Stomach (tissue), 9 donors: ENCODE data around the gene SUN5. TPM values are rescaled to one million over a fixed set of nuclear protein-coding genes. Genes with fewer than 3 reads are reported as not detected.
"Not testable (repeated sequence)": the region's sequence is repeated elsewhere in the genome, so short reads cannot be mapped to it uniquely, and the experiment has no call there.

Source experiments
- DNase-seq, 2 donors: peaks; one replicate each; pipeline versions ENCODE4 v3.0.0 to v3.0.0-alpha.2; 2013 to 2019
- H3K27ac ChIP-seq, 5 donors: fragments of 200-600 bp in 4 of 5; sonication (generic) in 4 of 5; one replicate each; pipeline ENCODE4 v1.5.1; 2013 to 2019; ENCODE audit warnings: mild to moderate bottlenecking in 1 of 5, moderate library complexity in 1 of 5
- H3K27me3 ChIP-seq, 3 donors: fragments of 200-600 bp; sonication (generic); one replicate each; pipeline ENCODE4 v1.5.1; 2017 to 2019; ENCODE audit warnings: mixed run types in 1 of 3
- H3K36me3 ChIP-seq, 4 donors: fragments of 200-600 bp; sonication (generic); 1 replicate in 3 of 4; 2 replicates in 1 of 4; pipeline ENCODE4 v1.5.1; 2016 to 2019
- H3K4me1 ChIP-seq, 4 donors: fragments of 200-600 bp; sonication (generic); one replicate each; pipeline ENCODE4 v1.5.1; 2016 to 2019
- H3K4me3 ChIP-seq, 4 donors: fragments of 200-600 bp; sonication (generic) in 3 of 4; one replicate each; pipeline ENCODE4 v1.5.1; 2016 to 2019; ENCODE audit warnings: mild to moderate bottlenecking in 1 of 4
- H3K9me3 ChIP-seq, 4 donors: fragments of 200-600 bp; sonication (generic); one replicate each; pipeline ENCODE4 v1.5.1; 2016 to 2019
- CTCF ChIP-seq, 7 experiments: fragments of 450-650 bp in 4 of 7; fragments of 200-600 bp in 3 of 7; sonication (generic) in 3 of 7; IDR thresholded peaks; one replicate each; pipeline ENCODE4 v1.5.1; 2016 to 2019; ENCODE audit warnings: antibody characterized with exemption in 7 of 7, control low read depth in 2 of 7, mild to moderate bottlenecking in 1 of 7
- EP300 ChIP-seq: sonication (generic); formaldehyde crosslinking; IDR thresholded peaks from one replicate; pipeline ENCODE4 v1.6.1; 2017; ENCODE audit warnings: antibody characterized with exemption
- POLR2A ChIP-seq, 4 donors: fragments of 450-650 bp; IDR thresholded peaks; one replicate each; pipeline ENCODE4 v1.6.1; 2016; ENCODE audit warnings: antibody characterized with exemption in 4 of 4, control low read depth in 2 of 4, mild to moderate bottlenecking in 1 of 4, moderate library complexity in 1 of 4
- POLR2AphosphoS5 ChIP-seq, 3 donors: sonication (generic); formaldehyde crosslinking; IDR thresholded peaks; one replicate each; pipeline ENCODE4 v1.6.1; 2016; ENCODE audit warnings: antibody characterized with exemption in 3 of 3
- WGBS, 5 donors: extraction: QIAGEN DNeasy Blood & Tissue Kit in 3 of 5; methylation state at CpG; one replicate each; pipeline versions ENCODE4 v1.1.5 to v1.1.7; 2013 to 2018; 5-methylcytosine and 5-hydroxymethylcytosine counted together
- intact Hi-C: fragments of 100-400 bp; cut with DNase I; formaldehyde crosslinking; loops from one replicate; pipeline ENCODE4 v1.15.1; 2023; ENCODE audit warnings: low total_unique reads
- polyA plus RNA-seq, 3 donors: library from polyadenylated mRNA; stranded (reverse); fragments of 200-250 nt; gene quantifications; one replicate each; pipeline ENCODE4 v1.2.3, GENCODE V29; 2013
- total RNA-seq, 5 donors: library from RNA; depleted of rRNA; stranded (reverse); fragments of >200 nt; gene quantifications; one replicate each; pipeline versions ENCODE4 v1.1.0 to v1.2.3, GENCODE V29; 2014 to 2016
- donor health status: healthy with polysubstance abuse.
- donor health status: Bipolar disorder and iron deficiency.
- donor health status: healthy.

Gene SUN5
- total and polyA plus RNA-seq, 8 donors: not detected

- TF ChIP-seq CTCF (IDR thresholded peaks at IDR 0.05): no peak
- TF ChIP-seq POLR2A (IDR thresholded peaks at IDR 0.05): no peak
- no peak for TF ChIP-seq EP300
- no peak for TF ChIP-seq POLR2AphosphoS5 (IDR thresholded peaks at IDR 0.05)
- Histone ChIP-seq H3K4me1 (peaks cover 0 to 7% (median 3%) of the 10 kb centered on the region in 4 donors), H3K27ac (no peak overlapping the region), H3K9me3 (no peaks in the 10 kb centered on the region), H3K36me3 (no peaks in the 10 kb centered on the region), H3K4me3 (no peak overlapping the region), H3K27me3 (no peaks in the 10 kb centered on the region)
- DNase-seq: no peak
- intact Hi-C loops: no loop called here
- WGBS, 5 donors: 86 to 92% (median 88%) methylated on average over 6 to 13 of the region's 13 CpGs
Measured at GRCh38 chr20:32977281-32978008, 26.8 kb downstream of the SUN5 start.

GRCh38 chr20:32976746-32977145, 27.5 kb downstream of the SUN5 start:
- peaks cover 0 to 11% (median 4%) of the 10 kb centered on the region in 4 donors for H3K4me1 ChIP-seq
- intact Hi-C loops: no loop called here
- no peak overlapping the region for H3K4me3 ChIP-seq
- no peaks in the 10 kb centered on the region for H3K36me3 ChIP-seq
- 37 to 58% (median 52%) methylated on average over 6 of the region's 6 CpGs for WGBS, 5 donors
- no peaks in the 10 kb centered on the region for H3K9me3 ChIP-seq
- TF ChIP-seq CTCF (IDR thresholded peaks at IDR 0.05) (no peak), EP300 (no peak), POLR2AphosphoS5 (IDR thresholded peaks at IDR 0.05) (no peak), POLR2A (IDR thresholded peaks at IDR 0.05) (no peak)
- H3K27ac ChIP-seq: no peak overlapping the region
- no peaks in the 10 kb centered on the region for H3K27me3 ChIP-seq
- DNase-seq: no peak

DNA sequence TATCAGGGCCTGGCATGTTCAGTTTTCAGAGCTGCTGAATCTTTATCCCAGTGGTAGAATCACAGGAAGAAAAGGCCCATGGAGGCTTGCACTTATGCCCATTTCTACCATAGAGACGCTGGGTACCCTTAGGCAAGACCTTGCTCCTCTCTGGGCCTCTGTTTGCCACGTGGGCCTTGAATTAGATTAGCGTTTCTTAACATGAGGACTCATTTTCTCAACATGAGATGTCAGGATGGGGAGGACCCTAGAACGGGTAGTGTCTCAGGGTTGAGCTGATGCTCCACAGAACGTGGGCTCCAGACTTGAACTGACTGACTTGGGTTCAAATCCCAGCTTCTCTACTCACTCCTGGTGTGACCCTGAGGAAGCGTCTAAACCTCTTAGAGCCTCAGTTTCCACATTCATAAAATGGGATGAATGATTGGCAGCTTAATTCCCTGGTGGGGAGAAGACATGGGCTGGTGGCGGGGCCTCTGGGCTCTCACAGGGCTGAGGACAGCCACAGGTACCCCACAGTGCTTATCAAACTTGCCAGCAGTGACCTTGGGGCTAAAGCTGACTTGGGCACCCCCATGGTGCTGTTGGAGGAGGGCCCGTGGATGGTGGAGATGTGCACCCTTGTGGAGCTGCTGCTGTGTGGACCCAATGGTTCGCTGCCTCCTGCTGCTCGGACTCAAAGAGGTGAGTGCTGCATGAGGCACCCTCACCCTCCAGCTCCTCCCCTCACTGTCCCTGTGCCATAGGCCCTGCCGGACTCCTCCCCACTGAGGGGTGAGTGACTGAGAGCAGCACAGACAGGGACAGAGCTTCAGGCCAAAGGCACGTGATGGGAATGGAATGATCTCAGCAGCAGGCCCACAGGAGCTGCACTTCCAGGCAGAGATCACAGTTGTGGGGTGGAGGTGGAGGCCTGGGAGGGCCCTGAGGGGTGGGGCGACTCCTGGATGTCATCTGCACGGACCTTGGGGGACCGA, 28.2 kb downstream of the SUN5 start:
- TF ChIP-seq CTCF (IDR thresholded peaks at IDR 0.05) (no peak), POLR2A (IDR thresholded peaks at IDR 0.05) (no peak), POLR2AphosphoS5 (IDR thresholded peaks at IDR 0.05) (no peak), EP300 (no peak)
- no peak for DNase-seq
- no peaks in the 10 kb centered on the region for H3K36me3 ChIP-seq
- WGBS, 5 donors: 81 to 90% (median 84%) methylated on average over 12 to 15 of the region's 15 CpGs
- H3K9me3 ChIP-seq: no peaks in the 10 kb centered on the region
- no peak overlapping the region for H3K27ac ChIP-seq
- intact Hi-C loops: no loop called here
- no peak overlapping the region for H3K4me3 ChIP-seq
- no peaks in the 10 kb centered on the region for H3K27me3 ChIP-seq
- peaks cover under 1 to 18% (median 5%) of the 10 kb centered on the region in 4 donors for H3K4me1 ChIP-seq

DNA sequence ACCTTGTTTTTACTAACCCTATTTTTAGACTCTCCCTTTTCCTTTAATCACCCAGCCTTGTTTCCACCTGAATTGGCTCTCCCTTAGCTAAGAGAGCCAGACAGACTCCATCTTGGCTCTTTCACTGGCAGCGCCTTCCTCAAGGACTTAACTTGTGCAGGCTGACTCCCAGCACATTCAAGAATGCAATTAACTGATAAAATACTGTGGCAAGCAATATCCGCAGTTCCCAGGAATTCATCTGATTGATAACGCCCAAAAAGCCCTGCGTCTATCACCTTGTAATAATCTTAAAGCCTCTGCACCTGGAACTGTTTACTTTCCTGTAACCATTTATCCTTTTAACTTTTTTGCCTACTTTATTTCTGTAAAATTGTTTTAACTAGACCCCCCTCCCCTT, 29.1 kb downstream of the SUN5 start:
- H3K9me3 ChIP-seq, H3K27ac ChIP-seq, H3K4me3 ChIP-seq, H3K27me3 ChIP-seq, H3K36me3 ChIP-seq, DNase-seq, intact Hi-C loops: not testable (repeated sequence)
- WGBS, 5 donors: 22 to 55% (median 41%) methylated on average over 4 of the region's 4 CpGs
- H3K4me1 ChIP-seq: peaks cover 3 to 18% (median 6%) of the 10 kb centered on the region in 4 donors

GRCh38 chr20:32974204-32975064, 29.8 kb downstream of the SUN5 start:
- 77 to 82% (median 79%) methylated on average over 9 of the region's 9 CpGs for WGBS, 5 donors
- H3K4me3 ChIP-seq, DNase-seq, H3K27ac ChIP-seq, intact Hi-C loops, H3K9me3 ChIP-seq, H3K27me3 ChIP-seq, H3K36me3 ChIP-seq: not testable (repeated sequence)
- peaks cover 3 to 24% (median 6%) of the 10 kb centered on the region in 4 donors for H3K4me1 ChIP-seq
